Measurements from ENCODE around the gene ANKUB1.

The ANKUB1 gene

DNA sequence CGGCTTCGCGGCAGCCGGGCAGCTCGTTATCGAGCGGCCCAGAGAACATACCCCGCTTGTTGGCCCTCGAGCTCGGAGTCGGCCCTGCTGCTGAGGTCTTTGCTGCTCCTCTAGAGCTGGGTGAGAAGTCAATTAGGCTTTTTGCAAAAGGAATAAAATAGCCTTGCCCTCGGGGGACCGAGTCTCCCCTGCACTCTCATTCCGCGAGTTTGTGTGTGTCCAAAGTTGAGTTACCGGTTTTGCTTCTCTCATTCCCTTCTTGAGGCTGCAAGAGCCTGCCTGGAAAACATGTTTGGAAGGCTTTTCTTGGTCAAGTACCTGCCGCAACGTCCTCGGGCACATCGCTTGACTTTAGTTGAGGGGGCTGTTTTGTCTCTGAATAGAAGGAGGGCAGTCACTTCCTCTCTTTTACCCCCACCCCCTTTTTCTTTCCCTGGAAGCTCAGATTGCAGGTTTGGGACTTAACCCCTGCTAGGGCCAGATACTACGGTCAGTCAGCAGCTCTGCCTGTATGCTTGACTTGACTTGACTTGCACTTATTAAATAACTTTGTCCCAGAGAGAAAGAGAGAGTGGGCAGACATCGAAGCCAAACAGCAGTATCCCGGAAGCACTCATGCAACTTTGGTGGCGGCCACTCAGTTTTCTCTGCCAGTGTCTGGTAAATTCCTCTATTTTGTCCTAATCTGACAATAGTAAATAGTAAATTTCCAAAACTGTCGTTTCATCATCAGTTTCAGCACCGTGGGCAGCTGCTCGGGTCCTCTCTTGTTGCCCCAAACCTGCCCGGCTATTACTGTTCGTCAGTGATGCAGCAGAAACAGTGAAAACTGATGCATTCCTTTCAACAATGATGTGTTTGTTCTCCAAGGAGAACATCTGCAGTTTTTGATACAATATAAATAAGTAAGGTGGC is 21.3 kb upstream of the ANKUB1 start:
- Histone ChIP-seq H3K36me3 (no peaks in the 10 kb centered on the region), H3K27ac (peak overlapping the region; percentile 99), H3K27me3 (no peaks in the 10 kb centered on the region), H3K4me1 (ENCODE audit: control insufficient read depth in 1 of 2, insufficient read depth in 1 of 2, low read depth in 1 of 2, low read length in 1 of 2) (peaks cover 47 to 59% of the 10 kb centered on the region in 2 experiments), H3K9me3 (no peaks in the 10 kb centered on the region), H3K4me3 (ENCODE audit: low read depth in 1 of 2, low read length in 1 of 2) (peak overlapping the region; percentile 89 to 94)
- TF ChIP-seq, protein P1, sequence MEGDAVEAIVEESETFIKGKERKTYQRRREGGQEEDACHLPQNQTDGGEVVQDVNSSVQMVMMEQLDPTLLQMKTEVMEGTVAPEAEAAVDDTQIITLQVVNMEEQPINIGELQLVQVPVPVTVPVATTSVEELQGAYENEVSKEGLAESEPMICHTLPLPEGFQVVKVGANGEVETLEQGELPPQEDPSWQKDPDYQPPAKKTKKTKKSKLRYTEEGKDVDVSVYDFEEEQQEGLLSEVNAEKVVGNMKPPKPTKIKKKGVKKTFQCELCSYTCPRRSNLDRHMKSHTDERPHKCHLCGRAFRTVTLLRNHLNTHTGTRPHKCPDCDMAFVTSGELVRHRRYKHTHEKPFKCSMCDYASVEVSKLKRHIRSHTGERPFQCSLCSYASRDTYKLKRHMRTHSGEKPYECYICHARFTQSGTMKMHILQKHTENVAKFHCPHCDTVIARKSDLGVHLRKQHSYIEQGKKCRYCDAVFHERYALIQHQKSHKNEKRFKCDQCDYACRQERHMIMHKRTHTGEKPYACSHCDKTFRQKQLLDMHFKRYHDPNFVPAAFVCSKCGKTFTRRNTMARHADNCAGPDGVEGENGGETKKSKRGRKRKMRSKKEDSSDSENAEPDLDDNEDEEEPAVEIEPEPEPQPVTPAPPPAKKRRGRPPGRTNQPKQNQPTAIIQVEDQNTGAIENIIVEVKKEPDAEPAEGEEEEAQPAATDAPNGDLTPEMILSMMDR (IDR thresholded peaks at IDR 0.05): no peak

DNA sequence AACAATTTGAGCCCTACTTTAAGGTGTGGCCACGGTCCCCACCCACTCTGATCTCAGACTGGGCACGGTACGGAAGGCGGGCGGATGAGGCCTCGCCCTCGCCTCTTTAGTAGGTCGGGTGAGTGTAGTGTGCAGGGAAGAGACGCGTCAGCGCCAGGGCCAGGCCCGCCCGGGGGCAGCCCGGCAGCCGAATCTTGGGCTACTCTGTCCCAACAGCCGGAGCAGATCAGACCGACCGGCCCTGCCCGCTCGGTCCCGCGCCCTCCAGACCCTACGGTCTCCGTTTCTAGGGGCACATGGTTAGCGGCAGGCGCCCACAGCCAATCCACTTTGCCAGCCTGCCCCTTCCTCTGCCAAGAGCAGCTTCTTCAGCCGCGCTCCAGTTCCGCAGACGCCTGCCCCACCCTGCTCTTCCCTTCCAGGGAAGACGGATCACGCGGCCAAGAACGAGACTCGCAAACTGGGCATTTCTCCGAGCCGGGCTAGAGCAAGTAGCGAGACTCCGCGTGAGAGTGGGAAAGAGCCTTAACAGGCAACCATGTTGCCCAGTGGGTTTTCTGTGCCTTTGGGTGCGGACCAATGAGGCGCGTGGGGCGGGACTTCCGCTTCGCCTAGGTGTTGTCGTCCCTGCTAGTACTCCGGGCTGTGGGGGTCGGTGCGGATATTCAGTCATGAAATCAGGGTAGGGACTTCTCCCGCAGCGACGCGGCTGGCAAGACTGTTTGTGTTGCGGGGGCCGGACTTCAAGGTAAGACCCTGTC is 20.4 kb upstream of the ANKUB1 start, which contains the start of gene RNF13:
RNF13 (plus strand) TSS at position 610 of the 761 bp plus-strand sequence. CDS start 32,812 bp downstream, outside the sequence.
- no peaks in the 10 kb centered on the region for H3K36me3 ChIP-seq
- H3K27me3 ChIP-seq: no peaks in the 10 kb centered on the region
- TF ChIP-seq, protein P1 (IDR thresholded peaks at IDR 0.05): peak; percentile 9
- peak within 1 kb of the TSS; percentile 89 to 94 for H3K4me3 ChIP-seq (ENCODE audit: low read depth in 1 of 2, low read length in 1 of 2)
- peaks cover 45 to 50% of the 10 kb centered on the region in 2 experiments for H3K4me1 ChIP-seq (ENCODE audit: control insufficient read depth in 1 of 2, insufficient read depth in 1 of 2, low read depth in 1 of 2, low read length in 1 of 2)
- no peaks in the 10 kb centered on the region for H3K9me3 ChIP-seq
- peak within 1 kb of the TSS; percentile 99 for H3K27ac ChIP-seq

DNA sequence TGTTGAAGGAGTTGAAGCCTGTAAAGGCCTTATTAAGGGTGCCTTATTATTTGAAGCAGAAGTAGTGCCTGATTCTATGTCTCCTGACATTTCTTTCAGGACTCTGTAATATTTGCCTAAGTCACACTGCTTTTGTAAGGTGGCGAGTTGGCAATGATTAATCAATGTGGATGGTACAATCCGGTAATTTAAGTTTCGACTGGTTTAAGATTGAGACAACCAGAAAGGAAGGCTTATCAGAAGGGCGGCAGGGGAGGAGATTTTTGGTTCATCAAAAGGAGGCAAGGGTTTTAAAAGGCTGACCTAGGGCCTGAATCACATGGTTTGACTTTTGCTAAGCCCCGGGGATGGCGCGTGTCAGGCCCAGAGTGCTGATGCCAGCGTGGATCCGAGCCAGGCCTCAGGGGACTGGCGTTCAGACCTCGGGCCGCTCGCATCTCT is 19.8 kb upstream of the ANKUB1 start:
- H3K27me3 ChIP-seq: no peaks in the 10 kb centered on the region
- no peaks in the 10 kb centered on the region for H3K9me3 ChIP-seq
- H3K36me3 ChIP-seq: no peaks in the 10 kb centered on the region
- peaks cover 39 to 44% of the 10 kb centered on the region in 2 experiments for H3K4me1 ChIP-seq (ENCODE audit: control insufficient read depth in 1 of 2, insufficient read depth in 1 of 2, low read depth in 1 of 2, low read length in 1 of 2)
- peak overlapping the region; percentile 99 for H3K27ac ChIP-seq
- TF ChIP-seq, protein P1 (IDR thresholded peaks at IDR 0.05): no peak
- peak overlapping the region; percentile 89 to 94 for H3K4me3 ChIP-seq (ENCODE audit: low read depth in 1 of 2, low read length in 1 of 2)

DNA sequence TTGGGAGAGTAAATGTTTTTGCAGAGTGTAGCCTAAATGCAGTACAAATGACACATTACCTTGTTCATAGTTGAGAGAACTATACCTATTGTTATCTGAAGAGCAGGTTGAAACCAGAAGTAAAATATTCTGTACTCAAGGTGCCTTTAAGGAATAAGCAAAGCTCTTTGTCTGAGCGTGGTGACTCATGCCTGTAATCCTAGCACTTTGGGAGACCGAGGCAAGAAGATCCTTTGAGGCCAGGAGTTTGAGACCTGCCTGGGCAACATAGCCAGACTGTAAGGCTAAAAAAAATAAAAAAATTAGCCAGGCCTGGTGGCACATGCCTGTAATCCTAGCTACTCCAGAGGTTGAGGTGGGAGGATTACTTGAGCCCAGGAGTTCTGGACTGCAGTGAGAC is 18.5 kb upstream of the ANKUB1 start:
- H3K4me1 ChIP-seq (ENCODE audit: control insufficient read depth in 1 of 2, insufficient read depth in 1 of 2, low read depth in 1 of 2, low read length in 1 of 2): peaks cover 25 to 31% of the 10 kb centered on the region in 2 experiments
- H3K4me3 ChIP-seq (ENCODE audit: low read depth in 1 of 2, low read length in 1 of 2): no peak overlapping the region
- H3K27me3 ChIP-seq: no peaks in the 10 kb centered on the region
- TF ChIP-seq, protein P1 (IDR thresholded peaks at IDR 0.05): no peak
- no peaks in the 10 kb centered on the region for H3K9me3 ChIP-seq
- H3K36me3 ChIP-seq: no peaks in the 10 kb centered on the region
- no peak overlapping the region for H3K27ac ChIP-seq

DNA sequence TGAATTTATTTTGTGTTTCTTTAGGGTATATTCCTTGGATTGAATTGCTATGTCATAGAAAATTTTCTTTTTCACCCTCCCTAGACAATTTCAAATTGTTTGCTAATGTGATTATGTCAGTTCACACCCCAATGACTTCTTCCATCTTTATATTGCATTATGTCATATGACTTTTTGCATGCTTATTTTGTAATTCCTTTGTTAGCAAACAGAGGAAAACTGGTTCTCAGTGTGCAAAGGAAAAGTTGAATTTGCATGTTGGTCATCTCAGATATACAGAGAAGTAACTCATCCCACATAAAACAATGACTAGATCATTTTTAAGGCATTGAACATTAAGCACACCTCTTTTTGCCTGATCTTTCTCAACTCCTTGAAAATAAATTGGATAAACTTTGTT is 17.3 kb upstream of the ANKUB1 start:
- Histone ChIP-seq H3K4me1 (ENCODE audit: control insufficient read depth in 1 of 2, insufficient read depth in 1 of 2, low read depth in 1 of 2, low read length in 1 of 2) (peaks cover 16 to 19% of the 10 kb centered on the region in 2 experiments), H3K4me3 (ENCODE audit: low read depth in 1 of 2, low read length in 1 of 2) (no peak overlapping the region), H3K36me3 (no peaks in the 10 kb centered on the region), H3K27ac (no peak overlapping the region), H3K9me3 (no peaks in the 10 kb centered on the region), H3K27me3 (no peaks in the 10 kb centered on the region)
- TF ChIP-seq, protein P1 (IDR thresholded peaks at IDR 0.05): no peak
